Measurements from ENCODE around the gene PCMTD2. TPM values are rescaled to one million over a fixed set of nuclear protein-coding genes. Genes with fewer than 3 reads are reported as not detected.

The PCMTD2 gene
- total RNA-seq, 1 experiment from 2014 or later = 39.1 TPM

DNA sequence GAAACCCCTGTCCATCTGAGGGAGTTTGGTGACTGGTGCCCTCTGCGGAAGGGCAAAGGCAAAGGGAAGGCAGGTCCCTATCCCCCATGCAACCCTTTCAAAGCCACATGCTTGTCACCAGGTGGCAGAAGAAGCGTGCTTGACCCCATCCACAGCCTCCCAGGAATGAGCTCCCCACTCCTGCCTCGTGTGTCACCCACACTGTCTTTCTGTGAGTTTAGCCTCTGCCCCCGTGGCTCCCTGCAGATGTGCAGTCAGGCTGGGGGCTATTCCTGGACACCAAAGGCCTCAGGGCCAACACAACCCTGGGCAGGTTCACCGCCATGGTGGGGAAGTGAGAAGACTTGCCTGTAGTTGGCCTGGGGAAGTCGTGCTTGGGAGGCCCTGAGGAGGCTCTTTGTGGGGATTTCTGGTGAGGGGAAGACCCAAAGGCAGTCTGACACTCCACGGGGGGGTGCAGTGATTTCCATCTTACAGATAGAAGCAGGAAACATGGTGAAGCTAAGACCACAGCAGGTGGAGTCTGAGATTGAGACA is 16.6 kb upstream of the PCMTD2 start:
- no peak for DNase-seq (ENCODE audit: low read depth)

DNA sequence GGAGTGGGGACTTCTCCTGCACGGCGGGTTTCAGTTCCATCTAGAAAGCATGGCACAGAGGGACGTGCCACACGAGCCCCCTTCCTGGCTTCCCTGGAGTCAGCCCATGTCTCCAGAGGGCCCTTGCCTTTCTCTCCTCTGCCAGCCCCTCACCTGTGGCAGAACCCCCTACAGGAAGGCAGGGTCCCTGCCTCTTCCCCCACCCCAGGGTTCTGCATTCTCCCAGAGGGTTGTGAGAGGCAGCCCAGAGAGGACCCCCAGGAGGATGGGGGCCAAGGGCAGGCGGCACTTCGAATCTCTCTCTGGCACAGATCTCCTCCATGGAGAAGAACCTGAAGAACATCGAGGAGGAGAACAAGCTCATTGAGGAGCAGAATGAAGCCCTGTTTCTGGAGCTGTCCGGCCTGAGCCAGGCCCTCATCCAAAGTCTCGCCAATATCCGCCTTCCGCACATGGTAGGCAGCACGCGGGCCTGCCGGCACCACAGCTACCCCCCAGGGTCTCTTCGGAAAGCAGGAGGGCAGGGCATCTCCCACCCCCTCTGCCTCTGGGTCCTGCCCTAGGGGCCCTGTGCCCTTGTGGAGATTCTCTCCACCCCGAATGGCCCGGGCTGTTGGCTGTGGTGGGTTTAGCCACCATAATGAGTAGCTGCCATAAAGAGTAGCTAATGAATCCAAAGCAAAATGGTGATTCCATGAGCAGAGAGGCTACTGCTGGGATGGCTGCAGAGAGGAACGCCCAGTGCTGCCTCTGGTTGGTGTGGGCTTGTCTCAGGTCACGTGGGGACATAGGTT is 15.9 kb upstream of the PCMTD2 start:
- no peak for DNase-seq (ENCODE audit: low read depth)

DNA sequence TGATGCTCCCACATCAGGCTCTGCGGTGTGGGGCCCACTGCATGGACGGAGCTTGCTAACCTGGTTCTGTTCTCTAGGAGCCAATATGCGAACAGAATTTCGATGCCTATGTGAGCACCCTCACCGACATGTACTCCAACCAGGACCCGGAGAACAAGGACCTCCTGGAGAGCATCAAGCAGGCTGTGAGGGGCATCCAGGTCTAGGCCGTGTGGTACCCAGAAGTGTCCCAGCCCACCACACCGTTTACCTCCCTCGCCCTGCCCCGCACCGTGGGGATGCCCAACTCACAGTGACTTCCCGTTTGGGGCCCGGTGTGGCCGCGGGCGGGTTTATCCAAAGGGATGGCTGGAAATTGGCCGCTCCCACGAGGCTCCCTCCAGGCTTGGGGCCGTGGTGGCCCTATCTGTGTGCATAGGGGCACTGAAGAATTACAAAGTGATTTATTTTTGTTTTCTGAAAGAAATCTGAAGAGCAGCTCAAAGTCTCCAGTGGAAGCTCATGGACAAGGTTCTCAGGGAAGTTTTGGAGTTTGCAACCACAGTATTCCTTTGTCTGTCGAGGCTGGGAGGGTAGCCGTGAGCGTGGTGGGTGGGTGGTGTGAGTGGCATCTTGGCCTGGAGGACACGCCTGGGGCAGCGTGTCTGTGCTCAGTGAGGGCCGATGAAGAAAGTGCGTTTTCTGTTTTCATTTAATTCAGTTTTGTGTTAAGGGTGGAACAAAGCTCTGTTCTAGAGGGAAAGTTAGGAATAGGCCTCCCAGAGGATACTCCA is 15.1 kb upstream of the PCMTD2 start:
- no peak for DNase-seq (ENCODE audit: low read depth)

GRCh38 chr20:64241061-64241460 is 14.5 kb upstream of the PCMTD2 start:
- DNase-seq (ENCODE audit: low read depth) = no peak

DNA sequence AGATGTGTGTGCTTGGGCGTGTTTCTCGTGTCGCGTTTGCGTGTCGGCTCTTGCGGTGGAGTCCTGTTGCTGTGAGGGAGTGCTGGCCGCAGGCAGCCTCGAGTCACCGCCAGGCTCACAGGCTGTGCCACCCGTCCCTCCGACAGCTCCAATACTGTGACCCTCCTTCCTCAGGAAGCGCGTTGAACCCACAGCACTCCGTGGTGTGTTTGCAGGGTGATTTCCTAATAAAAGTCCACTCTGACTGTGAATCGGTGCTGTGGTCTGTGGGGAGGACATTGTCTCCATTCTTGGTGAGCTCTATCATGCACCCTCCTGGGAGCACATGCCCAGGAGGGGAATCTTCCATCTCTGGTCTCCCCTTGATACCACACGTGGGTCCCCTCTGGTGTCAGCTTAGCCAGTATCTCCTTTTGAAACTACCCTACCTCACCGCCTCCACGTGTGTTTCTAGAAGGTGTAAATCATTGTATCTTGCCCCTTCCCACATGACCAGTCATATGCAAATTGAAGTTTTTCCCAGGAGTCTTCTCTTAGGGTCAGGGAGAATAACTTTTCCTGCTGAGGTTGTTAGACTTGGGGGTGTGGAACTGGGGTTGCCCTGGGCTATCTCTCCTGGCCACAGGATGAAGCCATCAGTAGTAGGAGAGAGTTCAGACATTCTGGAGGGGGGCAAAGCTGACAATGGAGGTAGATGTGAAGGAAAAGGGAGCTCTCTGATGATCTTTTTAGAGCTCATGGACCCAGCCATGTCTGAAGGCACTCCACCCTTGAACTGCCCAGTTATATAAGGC is 13.3 kb upstream of the PCMTD2 start:
- DNase-seq (ENCODE audit: low read depth) = no peak

GRCh38 chr20:64242797-64243475 is 12.6 kb upstream of the PCMTD2 start:
- no peak for DNase-seq (ENCODE audit: low read depth)

GRCh38 chr20:64244281-64244805 is 11.2 kb upstream of the PCMTD2 start:
- no peak for DNase-seq (ENCODE audit: low read depth)

DNA sequence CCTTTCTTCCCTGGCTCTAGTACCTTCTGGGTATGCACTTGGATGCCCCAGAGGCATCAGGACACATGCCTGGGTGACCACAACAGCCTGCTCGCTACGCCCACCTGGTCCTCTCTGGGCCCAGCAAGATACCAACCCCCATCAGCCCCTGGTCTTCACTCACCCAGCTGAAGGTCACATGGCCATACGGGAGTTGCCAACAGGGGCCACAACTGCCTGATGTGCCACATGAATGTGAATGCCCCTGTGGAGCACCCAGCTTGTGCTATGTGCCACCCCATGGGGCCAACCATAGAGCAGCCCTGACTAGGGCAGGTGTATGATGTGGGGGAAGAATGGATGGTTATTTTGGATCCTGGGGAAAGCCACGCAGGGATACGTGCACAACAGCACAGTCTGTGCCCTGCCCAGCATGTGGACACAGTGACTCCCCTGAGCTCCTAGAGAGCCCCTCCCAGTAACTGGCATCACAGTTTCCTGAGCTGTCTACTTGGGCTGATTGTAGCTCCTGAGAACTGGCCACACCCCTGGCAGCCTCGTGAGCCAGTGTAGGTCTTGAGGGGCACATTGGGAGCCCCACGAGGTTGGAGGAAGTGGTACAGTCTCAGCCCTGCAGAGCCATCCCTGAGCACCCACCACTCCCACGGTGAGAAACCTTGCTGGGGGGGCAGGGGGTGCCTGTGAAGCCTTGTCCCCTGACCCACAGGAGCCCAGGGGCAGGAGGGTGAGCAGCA is 10.5 kb upstream of the PCMTD2 start:
- no peak for DNase-seq (ENCODE audit: low read depth)

DNA sequence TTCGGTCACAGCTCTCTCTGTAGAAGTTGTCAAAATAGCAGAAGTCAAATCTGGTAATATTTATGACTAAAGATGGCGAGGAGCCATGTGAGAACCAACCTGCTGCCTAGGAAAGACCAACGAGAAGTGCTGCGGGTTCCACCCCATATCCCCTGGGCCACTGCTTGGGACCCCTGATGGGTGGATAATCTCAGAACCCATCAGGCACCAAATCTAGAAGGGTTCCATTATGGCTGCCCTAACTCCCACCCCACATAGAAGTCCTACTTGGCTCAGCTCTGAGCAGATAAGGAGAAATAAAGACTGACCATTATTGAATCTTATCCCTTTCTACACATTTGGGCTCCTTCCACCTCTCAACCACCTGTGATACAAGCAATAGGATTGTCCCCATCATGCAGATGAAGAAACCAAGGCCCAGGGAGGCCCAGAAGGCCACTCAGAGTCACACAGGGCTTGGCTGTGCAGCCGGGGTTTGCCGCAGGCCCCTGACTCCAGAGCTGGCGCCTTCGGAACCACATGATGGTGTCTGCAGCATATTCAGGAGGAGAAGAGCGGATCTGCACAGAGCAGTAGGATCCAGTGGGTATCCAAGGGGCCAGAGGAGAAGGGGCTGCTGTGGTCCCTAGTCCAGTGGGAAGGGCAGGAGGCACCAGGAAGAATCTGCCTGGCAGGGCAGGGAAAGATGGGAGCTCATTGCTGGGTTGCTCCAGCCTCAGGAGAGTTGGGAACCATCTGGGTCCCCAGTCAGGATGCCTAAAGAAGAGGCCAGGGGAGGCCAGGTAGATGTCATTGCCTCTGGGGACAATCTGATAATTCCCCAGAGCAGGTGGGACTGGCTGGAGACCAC is 9.6 kb upstream of the PCMTD2 start:
- no peak for DNase-seq (ENCODE audit: low read depth)

DNA sequence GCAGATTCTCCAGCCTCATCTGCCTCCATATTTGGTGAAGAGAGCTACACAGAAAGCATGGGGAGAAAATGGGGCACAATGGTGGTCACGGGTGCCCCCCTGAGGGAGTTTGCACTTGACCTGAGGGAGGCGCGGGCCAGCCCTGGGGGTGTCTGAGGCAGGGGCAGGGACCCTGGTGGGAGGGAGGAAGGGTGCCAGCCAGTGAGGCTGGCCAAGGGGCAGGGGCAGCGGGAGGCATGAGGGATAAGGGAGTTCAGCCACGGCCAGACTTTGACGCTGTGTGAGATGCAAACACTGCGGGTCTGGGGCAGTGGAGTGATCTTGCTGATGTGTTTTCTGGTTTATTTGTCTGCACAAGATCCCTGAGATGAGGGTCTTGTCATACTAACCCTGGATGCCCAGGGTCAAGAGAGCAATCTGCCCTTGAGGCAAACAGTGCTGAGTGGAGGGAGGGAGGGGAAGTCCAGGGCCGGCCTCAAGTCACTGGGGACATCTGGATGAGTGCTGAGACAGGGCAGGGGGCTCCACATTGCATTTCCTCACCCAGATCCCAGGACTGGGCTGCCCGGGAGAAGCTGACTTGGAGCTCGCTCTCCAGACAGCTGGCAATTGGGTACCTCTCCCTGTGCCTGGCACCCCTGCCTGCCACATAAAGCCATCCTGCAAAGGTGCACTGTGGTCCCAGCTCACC is 8.8 kb upstream of the PCMTD2 start:
- DNase-seq (ENCODE audit: low read depth) = no peak

DNA sequence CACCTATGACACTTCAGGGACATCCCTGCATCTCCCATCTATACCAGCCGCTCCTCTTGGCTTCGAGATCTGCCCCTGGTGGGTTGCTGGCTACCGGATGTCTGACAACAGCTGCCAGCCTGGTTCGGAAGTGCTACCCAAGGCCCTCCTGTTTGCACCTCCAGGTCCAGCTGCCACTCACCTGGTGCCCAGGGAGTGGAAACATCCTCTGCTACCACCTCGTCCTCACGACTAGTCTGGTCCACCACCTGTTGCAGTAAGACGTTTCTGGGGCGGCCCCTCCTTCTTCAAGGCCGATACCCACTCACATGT is 8.3 kb upstream of the PCMTD2 start:
- DNase-seq (ENCODE audit: low read depth) = no peak

DNA sequence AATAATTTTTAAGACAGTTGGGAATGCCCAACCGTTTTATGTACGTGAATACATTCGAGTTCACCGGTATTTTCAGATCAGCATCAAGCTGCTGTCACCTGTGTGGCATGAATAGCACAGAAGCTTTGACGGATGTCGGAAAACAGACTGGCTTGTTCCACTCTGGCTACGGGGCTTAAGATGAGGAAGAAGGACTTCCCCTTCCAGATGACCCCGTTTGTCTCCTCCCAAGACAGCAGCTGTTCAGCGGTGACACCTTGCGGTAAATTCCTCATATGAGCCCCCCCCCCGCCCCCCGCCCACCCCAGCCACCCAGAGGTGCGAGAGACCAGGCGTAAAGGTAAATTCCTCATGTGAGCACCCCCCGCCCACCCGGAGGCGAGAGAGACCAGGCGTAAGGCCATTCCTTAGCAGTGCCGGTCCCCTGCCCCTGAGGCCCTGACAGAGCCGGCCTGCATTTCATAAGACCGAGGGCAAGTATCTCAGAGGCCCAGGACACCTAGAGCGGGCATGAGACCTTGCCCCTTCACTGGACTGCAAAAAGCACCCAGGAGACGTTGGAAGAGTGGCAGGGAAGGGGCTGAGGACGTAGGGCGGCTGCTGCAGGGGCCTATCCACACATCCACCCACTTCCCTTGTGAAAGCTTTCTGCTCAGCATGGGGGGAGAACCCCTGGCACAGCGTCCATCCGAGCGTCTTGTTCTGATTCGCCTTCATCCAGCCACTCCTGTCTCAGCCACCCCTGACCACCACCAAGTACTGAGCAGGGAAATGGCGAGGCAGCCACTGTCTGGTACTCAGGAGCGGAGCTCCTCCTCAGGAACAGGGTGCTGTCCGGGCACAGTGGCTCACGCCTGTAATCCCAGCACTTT is 7.3 kb upstream of the PCMTD2 start:
- DNase-seq (ENCODE audit: low read depth) = no peak

DNA sequence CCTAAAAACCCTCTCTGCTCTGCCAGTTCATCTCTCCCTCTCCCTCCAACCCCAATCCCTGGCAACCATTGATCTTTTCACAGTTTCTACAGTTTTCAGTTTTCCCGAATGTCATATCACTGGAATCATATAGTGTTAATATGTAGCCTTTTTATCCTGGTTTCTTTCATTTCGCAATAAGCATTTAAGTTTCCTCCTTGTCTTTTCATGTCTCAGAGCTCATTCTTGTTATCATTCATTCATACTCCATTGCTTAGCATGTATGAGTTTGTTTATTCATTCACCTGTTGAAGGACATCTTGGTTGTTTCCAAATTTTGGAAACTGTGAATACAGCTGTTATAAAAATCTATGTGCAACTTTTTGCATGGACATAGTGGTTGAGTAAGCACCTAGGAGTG is 5.5 kb upstream of the PCMTD2 start:
- no peak for DNase-seq (ENCODE audit: low read depth)

DNA sequence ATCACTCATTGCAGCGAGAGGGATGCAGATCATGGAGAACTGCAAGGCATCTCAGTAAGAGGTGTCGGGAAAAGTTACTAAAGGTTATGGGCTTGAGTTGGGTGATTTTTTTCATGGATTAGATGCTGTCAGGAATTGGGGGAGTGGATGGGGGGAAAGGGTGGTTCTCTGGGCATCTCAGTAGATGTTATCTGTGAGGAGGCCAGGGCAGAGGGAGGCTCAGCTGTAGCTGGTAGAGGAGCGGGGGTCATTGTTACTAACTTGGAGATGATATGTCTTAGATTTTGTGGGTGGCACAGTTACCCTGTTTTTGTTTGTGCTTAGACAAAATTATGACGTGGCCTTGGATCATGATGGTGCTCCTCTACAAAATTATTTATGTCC is 2.6 kb upstream of the PCMTD2 start:
- no peak for DNase-seq (ENCODE audit: low read depth)

DNA sequence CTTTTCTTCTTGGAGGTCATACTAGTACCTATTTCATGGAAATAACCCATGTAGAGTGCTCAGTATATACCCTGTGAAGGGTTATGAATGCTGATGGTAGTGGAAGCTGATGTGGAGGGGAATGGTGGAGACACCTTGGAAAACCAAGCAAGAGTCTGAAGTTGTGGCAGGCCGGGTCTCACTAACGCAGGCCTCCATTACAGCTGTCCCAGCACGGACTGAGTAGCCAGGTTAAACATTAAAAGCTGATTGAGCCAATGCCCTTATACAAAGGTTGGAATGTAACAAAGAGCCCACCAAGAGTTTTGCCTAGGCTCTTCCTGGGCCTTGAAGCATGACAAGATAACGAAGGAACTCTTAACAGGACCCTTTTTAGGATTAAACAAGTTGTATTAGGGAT is 2.1 kb upstream of the PCMTD2 start:
- no peak for DNase-seq (ENCODE audit: low read depth)

- DNase-seq (ENCODE audit: low read depth) = no peak
These were observed 1.4 kb upstream of the PCMTD2 start for GRCh38 chr20:64254156-64254555.

GRCh38 chr20:64254571-64255360 is 782 bp upstream of the PCMTD2 start:
- DNase-seq (ENCODE audit: low read depth) = no peak
